Body of pancreas (tissue), 4 donors: ENCODE measurements around the gene PFKL. TPM values are rescaled to one million over a fixed set of nuclear protein-coding genes. Genes with fewer than 3 reads are reported as not detected.

Experiments
- ATAC-seq: fragments of 150-250 bp; one replicate; pipeline ENCODE4 v1.9.1; 2016
- DNase-seq, 4 donors: peaks; one replicate each; pipeline ENCODE4 v3.0.0-alpha.2; 2019
- H3K27ac ChIP-seq, 4 donors: fragments of 200-600 bp; sonication (generic); 1 replicate in 3 of 4; 2 replicates in 1 of 4; pipeline versions ENCODE4 v1.5.1 to v1.6.1; 2016 to 2019; ENCODE audit warnings: mild to moderate bottlenecking in 1 of 4, mixed read lengths in 1 of 4, moderate library complexity in 1 of 4
- H3K27me3 ChIP-seq, 2 donors: fragments of 200-600 bp; sonication (generic); one replicate each; pipeline ENCODE4 v1.6.0; 2016; ENCODE audit warnings: mild to moderate bottlenecking in 1 of 2
- H3K36me3 ChIP-seq, 2 donors: fragments of 200-600 bp; sonication (generic); replicated peaks in 1 of 2; 2 replicates each; pipeline ENCODE4 v1.5.1; 2016; ENCODE audit warnings: low read depth in 2 of 2; ENCODE audit not compliant: insufficient read depth in 1 of 2
- H3K4me1 ChIP-seq: fragments of 200-600 bp; sonication (generic); one replicate; pipeline ENCODE4 v1.6.0; 2016
- H3K4me3 ChIP-seq, 2 donors: fragments of 200-600 bp; sonication (generic); 1 replicate in 1 of 2; 2 replicates in 1 of 2; pipeline ENCODE4 v1.5.1; 2016 to 2019
- H3K9me3 ChIP-seq, 3 donors: fragments of 200-600 bp; sonication (generic); 1 replicate in 2 of 3; 2 replicates in 1 of 3; pipeline ENCODE4 v1.5.1; 2016
- CTCF ChIP-seq, 7 experiments: fragments of 450-650 bp in 4 of 7; fragments of 200-600 bp in 3 of 7; sonication (generic) in 3 of 7; IDR thresholded peaks; one replicate each; pipeline ENCODE4 v1.5.1; 2016 to 2019; ENCODE audit warnings: antibody characterized with exemption in 7 of 7
- POLR2A ChIP-seq, 3 donors: fragments of 450-650 bp; IDR thresholded peaks; one replicate each; pipeline ENCODE4 v1.6.1; 2016; ENCODE audit warnings: antibody characterized with exemption in 3 of 3, mild to moderate bottlenecking in 2 of 3
- WGBS, 2 donors: methylation state at CpG; one replicate each; pipeline ENCODE4 v1.1.5; 2017; 5-methylcytosine and 5-hydroxymethylcytosine counted together
- intact Hi-C: fragments of 100-400 bp; cut with DNase I; formaldehyde crosslinking; loops from one replicate; pipeline ENCODE4 v1.15.1; 2023
- total RNA-seq, 2 donors: library from RNA; depleted of rRNA; stranded (reverse); fragments of >200 nt; gene quantifications; one replicate each; pipeline ENCODE4 v1.1.0, GENCODE V29; 2016

The PFKL gene
- total RNA-seq, 2 donors from 2014 or later: 56.8 to 104 TPM

- H3K4me1 ChIP-seq: no peaks in the 10 kb centered on the region
- peak in 2 of 4 donors; percentile 9 to 17 for DNase-seq
- no peaks in the 10 kb centered on the region for H3K36me3 ChIP-seq
- TF ChIP-seq CTCF (IDR thresholded peaks at IDR 0.05) (peak in 2 of 7 experiments; percentile 2 to 12), POLR2A (IDR thresholded peaks at IDR 0.05) (no peak)
- no peak for ATAC-seq
- no peak overlapping the region for H3K4me3 ChIP-seq
- H3K9me3 ChIP-seq: no peaks in the 10 kb centered on the region
- 50 to 64% methylated on average over 15 to 19 of the region's 19 CpGs for WGBS, 2 donors
- H3K27me3 ChIP-seq: no peaks in the 10 kb centered on the region
- H3K27ac ChIP-seq: no peak overlapping the region
- intact Hi-C loops: loop anchor here (10.0 kb wide), 1 partner anchor 47 kb away; no protein-coding TSS in a partner anchor
These were observed 32.2 kb upstream of the PFKL start for GRCh38 chr21:44267655-44268142.

GRCh38 chr21:44269090-44269489, 30.8 kb upstream of the PFKL start:
- no peaks in the 10 kb centered on the region for H3K36me3 ChIP-seq

GRCh38 chr21:44271558-44272283, 28.1 kb upstream of the PFKL start:
- Histone ChIP-seq H3K4me3 (no peak overlapping the region), H3K27ac (no peak overlapping the region), H3K36me3 (no peaks in the 10 kb centered on the region), H3K9me3 (no peaks in the 10 kb centered on the region), H3K27me3 (no peaks in the 10 kb centered on the region), H3K4me1 (no peaks in the 10 kb centered on the region)
- DNase-seq (no peak), ATAC-seq (no peak)
- 75 to 76% methylated on average over 16 to 18 of the region's 18 CpGs for WGBS, 2 donors
- TF ChIP-seq POLR2A (IDR thresholded peaks at IDR 0.05) (no peak), CTCF (IDR thresholded peaks at IDR 0.05) (no peak)
- intact Hi-C loops: no loop called here

More at GRCh38 chr21:44269090-44269489, 30.8 kb upstream of the PFKL start:
- no peak for TF ChIP-seq POLR2A (IDR thresholded peaks at IDR 0.05)
- TF ChIP-seq CTCF (IDR thresholded peaks at IDR 0.05): no peak
- Histone ChIP-seq H3K4me1 (no peaks in the 10 kb centered on the region), H3K4me3 (no peak overlapping the region), H3K27ac (no peak overlapping the region), H3K9me3 (no peaks in the 10 kb centered on the region), H3K27me3 (no peaks in the 10 kb centered on the region)
- no peak for ATAC-seq
- no peak for DNase-seq
- intact Hi-C loops: loop anchor here (10.0 kb wide), 1 partner anchor 46 kb away; no protein-coding TSS in a partner anchor
- WGBS, 2 donors: 73% methylated on average over 8 of the region's 8 CpGs

GRCh38 chr21:44272284-44272858, 27.5 kb upstream of the PFKL start:
- 77 to 100% methylated on average over 1 to 18 of the region's 18 CpGs for WGBS, 2 donors
- Histone ChIP-seq H3K4me3 (no peak overlapping the region), H3K4me1 (no peaks in the 10 kb centered on the region), H3K36me3 (no peaks in the 10 kb centered on the region), H3K9me3 (no peaks in the 10 kb centered on the region), H3K27ac (no peak overlapping the region), H3K27me3 (no peaks in the 10 kb centered on the region)
- intact Hi-C loops: no loop called here
- TF ChIP-seq CTCF (IDR thresholded peaks at IDR 0.05) (no peak), POLR2A (IDR thresholded peaks at IDR 0.05) (no peak)
- peak in 1 of 4 donors; percentile 6 for DNase-seq
- ATAC-seq: no peak
